PC-3 (cell line): ENCODE results near the gene ROPN1L. TPM values are rescaled to one million over a fixed set of nuclear protein-coding genes. Genes with fewer than 3 reads are reported as not detected.

Experiments
- ATAC-seq: fragments of 200-7000 bp; cut with Tn5 transposase; 2 replicates; pipeline ENCODE4 v1.9.1; 2020; ENCODE audit warnings: mild to moderate bottlenecking, moderate library complexity
- BruUV-seq: library from RNA; stranded (reverse); fragments of 400-500 nt; replicated peaks from 2 replicates; lab custom pipeline; 2021; lab: Mats Ljungman, UMichigan
- CTCF ChIA-PET: fragments of 300-600 bp; sonication (Branson Sonifier 250); formaldehyde crosslinking; loops from one replicate; lab custom pipeline; 2022; ENCODE audit warnings: antibody characterized with exemption; lab: Charles Lee
- POLR2A ChIA-PET: fragments of 300-600 bp; sonication (Branson Sonifier 250); formaldehyde crosslinking; loops from one replicate; lab custom pipeline; 2022; ENCODE audit warnings: antibody characterized with exemption; ENCODE audit not compliant: unreplicated experiment; lab: Charles Lee
- DNase-seq: peaks from one replicate; pipeline ENCODE4 v3.0.0-alpha.2; 2015
- H2AFZ ChIP-seq: fragments of 300-600 bp; sonication (generic); 2 replicates; pipeline ENCODE4 v1.6.0; 2016; ENCODE audit warnings: antibody characterized with exemption, low read length
- H3F3A ChIP-seq: fragments of 300-600 bp; sonication (generic); one replicate; pipeline ENCODE4 v1.6.0; 2017; ENCODE audit warnings: antibody characterized with exemption, low read length, control low read depth, mild to moderate bottlenecking; ENCODE audit not compliant: unreplicated experiment
- H3K27ac ChIP-seq: fragments of 300-600 bp; sonication (generic); 2 replicates; pipeline ENCODE4 v1.5.1; 2016; ENCODE audit warnings: mild to moderate bottlenecking, low read length
- H3K27me3 ChIP-seq: fragments of 300-600 bp; sonication (generic); 2 replicates; pipeline ENCODE4 v1.6.1; 2016; ENCODE audit warnings: low read length, mixed read lengths
- H3K36me3 ChIP-seq: fragments of 300-600 bp; sonication (generic); 2 replicates; pipeline ENCODE4 v1.6.1; 2016; ENCODE audit warnings: low read depth, mixed run types, low read length, mixed read lengths
- H3K4me1 ChIP-seq: fragments of 300-600 bp; sonication (generic); 2 replicates; pipeline ENCODE4 v1.5.1; 2016; ENCODE audit warnings: low read length; ENCODE audit not compliant: insufficient read depth
- H3K4me2 ChIP-seq: fragments of 300-600 bp; sonication (generic); 2 replicates; pipeline ENCODE4 v1.6.0; 2016; ENCODE audit warnings: low read length
- H3K4me3 ChIP-seq: fragments of 300-600 bp; sonication (generic); 2 replicates; pipeline ENCODE4 v1.5.1; 2016; ENCODE audit warnings: mild to moderate bottlenecking, low read length, mixed read lengths
- H3K79me2 ChIP-seq: fragments of 300-600 bp; sonication (generic); 2 replicates; pipeline ENCODE4 v1.6.1; 2017; ENCODE audit warnings: low read length, mixed read lengths
- H3K9ac ChIP-seq: fragments of 300-600 bp; sonication (generic); 2 replicates; pipeline ENCODE4 v1.6.0; 2016; ENCODE audit warnings: mild to moderate bottlenecking, low read length
- H3K9me2 ChIP-seq: fragments of 300-600 bp; sonication (generic); replicated peaks from 2 replicates; pipeline ENCODE4 v1.6.1; 2016; ENCODE audit warnings: mixed run types, low read length, mixed read lengths
- H3K9me3 ChIP-seq: fragments of 300-600 bp; sonication (generic); 2 replicates; pipeline ENCODE4 v1.6.1; 2016; ENCODE audit warnings: low read length, mixed read lengths
- H4K20me1 ChIP-seq: fragments of 300-600 bp; sonication (generic); 2 replicates; pipeline ENCODE4 v1.6.1; 2016; ENCODE audit warnings: low read length, mixed read lengths
- CTCF ChIP-seq: fragments of 300-600 bp; sonication (generic); conservative IDR thresholded peaks from 2 replicates; pipeline ENCODE4 v1.5.1; 2017; ENCODE audit warnings: antibody characterized with exemption, low read depth, mild to moderate bottlenecking, low read length
- EZH2 ChIP-seq: fragments of 300-600 bp; sonication (generic); IDR thresholded peaks from one replicate; pipeline ENCODE4 v1.6.1; 2017; ENCODE audit warnings: antibody characterized with exemption, mild to moderate bottlenecking, low read length; ENCODE audit not compliant: unreplicated experiment
- EZH2phosphoT487 ChIP-seq: fragments of 300-600 bp; sonication (generic); IDR thresholded peaks from 2 replicates; pipeline ENCODE4 v1.6.1; 2018; ENCODE audit warnings: mild to moderate bottlenecking, antibody characterized with exemption, low read length, borderline replicate concordance
- intact Hi-C: fragments of 100-400 bp; cut with micrococcal nuclease; formaldehyde crosslinking; loops from 2 replicates; pipeline ENCODE4 v1.9.0; 2023
- total RNA-seq: library from RNA; depleted of rRNA; stranded (reverse); fragments of >200 nt; gene quantifications from 2 replicates; pipeline ENCODE4 v1.2.3, GENCODE V29; 2014

ROPN1L gene
- total RNA-seq, 1 experiment from 2014 or later = 0.95 TPM

- DNase-seq = no peak
- TF ChIP-seq CTCF = no peak
- no peak for TF ChIP-seq EZH2
- no peak for TF ChIP-seq EZH2phosphoT487
- H3K36me3 ChIP-seq = peaks cover 86% of the 10 kb centered on the region
- H3K9me3 ChIP-seq = no peaks in the 10 kb centered on the region
- no peaks in the 10 kb centered on the region for H3K9me2 ChIP-seq
- no peaks in the 10 kb centered on the region for H3K79me2 ChIP-seq
- ChIA-PET CTCF (no interaction called here), POLR2A (no interaction called here)
- no peak overlapping the region for H3K4me3 ChIP-seq
- H3K9ac ChIP-seq = no peak overlapping the region
- H3K27ac ChIP-seq = no peak overlapping the region
- no peaks in the 10 kb centered on the region for H3F3A ChIP-seq
- H3K4me1 ChIP-seq = no peaks in the 10 kb centered on the region
- no peak for ATAC-seq
- H3K4me2 ChIP-seq = no peak overlapping the region
- intact Hi-C loops = no loop called here
- H4K20me1 ChIP-seq = no peaks in the 10 kb centered on the region
- H2AFZ ChIP-seq = no peak overlapping the region
- BruUV-seq = no TSS peak
- H3K27me3 ChIP-seq = no peaks in the 10 kb centered on the region
Measured at GRCh38 chr5:10406651-10407050, 35.0 kb upstream of the ROPN1L start.

DNA sequence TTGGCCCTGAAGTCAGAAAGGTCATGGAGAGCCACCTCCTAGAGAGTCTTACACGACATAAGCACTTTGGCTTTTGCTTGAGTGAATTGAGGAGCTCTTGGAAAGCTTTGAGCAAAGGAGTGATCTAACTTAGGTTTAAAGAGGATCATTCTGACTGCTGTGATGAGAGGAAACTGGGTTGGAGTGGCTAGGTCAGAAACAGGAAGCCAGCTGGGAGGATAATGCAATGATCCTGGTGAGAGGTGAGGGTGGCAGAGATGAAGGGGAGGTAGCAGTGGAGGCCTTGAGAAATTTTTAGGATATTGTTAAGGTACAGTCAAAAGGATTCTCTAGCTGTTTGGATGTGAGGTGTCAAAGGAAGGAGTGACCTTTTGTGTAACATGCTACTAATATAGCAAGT, 32.2 kb upstream of the ROPN1L start:
- H3K27me3 ChIP-seq = no peaks in the 10 kb centered on the region
- H3K4me3 ChIP-seq = no peak overlapping the region
- no peaks in the 10 kb centered on the region for H3K9me3 ChIP-seq
- no peaks in the 10 kb centered on the region for H3K79me2 ChIP-seq
- CTCF ChIA-PET = no interaction called here
- no TSS peak for BruUV-seq
- POLR2A ChIA-PET = no interaction called here
- no peaks in the 10 kb centered on the region for H3K9me2 ChIP-seq
- no peak for ATAC-seq
- no peaks in the 10 kb centered on the region for H3F3A ChIP-seq
- DNase-seq = no peak
- no peak overlapping the region for H3K27ac ChIP-seq
- H3K4me1 ChIP-seq = no peaks in the 10 kb centered on the region
- intact Hi-C loops = no loop called here
- no peak overlapping the region for H2AFZ ChIP-seq
- H4K20me1 ChIP-seq = no peaks in the 10 kb centered on the region
- no peak overlapping the region for H3K4me2 ChIP-seq
- TF ChIP-seq CTCF = no peak
- no peak for TF ChIP-seq EZH2phosphoT487
- TF ChIP-seq EZH2 = no peak
- peaks cover 90% of the 10 kb centered on the region for H3K36me3 ChIP-seq
- no peak overlapping the region for H3K9ac ChIP-seq

DNA sequence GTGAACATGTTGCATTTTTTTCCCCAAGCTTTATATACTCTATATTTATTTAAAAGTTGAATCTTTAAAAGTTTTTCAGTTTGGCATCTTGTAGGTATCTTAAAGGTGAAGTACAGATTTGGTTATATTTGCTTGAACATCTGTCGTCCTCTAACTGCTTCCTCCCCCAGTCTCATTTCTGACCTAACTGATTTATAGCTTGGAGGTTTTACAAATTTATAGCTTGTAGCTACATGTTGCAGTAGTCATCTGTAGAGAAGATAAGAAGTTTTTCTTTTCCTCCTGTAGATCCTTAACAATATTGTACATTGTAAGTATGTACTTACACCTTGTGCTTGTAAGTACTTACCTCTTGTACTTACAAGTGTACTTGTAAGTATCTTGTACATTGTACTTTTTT, 31.0 kb upstream of the ROPN1L start:
- ChIA-PET POLR2A (no interaction called here), CTCF (no interaction called here)
- Histone ChIP-seq H3K4me2 (no peak overlapping the region), H4K20me1 (no peaks in the 10 kb centered on the region), H3K27me3 (no peaks in the 10 kb centered on the region), H2AFZ (no peak overlapping the region), H3F3A (no peaks in the 10 kb centered on the region), H3K4me3 (no peak overlapping the region), H3K4me1 (no peaks in the 10 kb centered on the region), H3K9ac (no peak overlapping the region), H3K27ac (no peak overlapping the region), H3K9me3 (no peaks in the 10 kb centered on the region), H3K9me2 (no peaks in the 10 kb centered on the region), H3K79me2 (no peaks in the 10 kb centered on the region), H3K36me3 (peaks cover 89% of the 10 kb centered on the region)
- no peak for TF ChIP-seq EZH2phosphoT487
- TF ChIP-seq EZH2 = no peak
- TF ChIP-seq CTCF = no peak
- DNase-seq (no peak), ATAC-seq (no peak)
- no TSS peak for BruUV-seq
- intact Hi-C loops = no loop called here
